CD14-positive monocyte (primary cell): Measurements from ENCODE around the gene ACSF2. TPM values are rescaled to one million over a fixed set of nuclear protein-coding genes. Genes with fewer than 3 reads are reported as not detected.
"Not testable (repeated sequence)": the region's sequence is repeated elsewhere in the genome, so short reads cannot be mapped to it uniquely, and the experiment has no call there.

ENCODE experiments used
- DNase-seq, 3 donors: peaks; one replicate each; pipeline ENCODE4 v3.0.0-alpha.2; 2011 to 2022
- H2AFZ ChIP-seq: 2 replicates; pipeline ENCODE4 v1.6.0; 2012; ENCODE audit warnings: mild to moderate bottlenecking, low read depth, low read length, inconsistent platforms; ENCODE audit not compliant: insufficient read depth, poor library complexity, severe bottlenecking
- H3K27ac ChIP-seq, 2 donors: 1 replicate in 1 of 2; 2 replicates in 1 of 2; pipeline ENCODE4 v1.5.1; 2012 to 2013; ENCODE audit warnings: low read length in 2 of 2, control low read depth in 1 of 2, inconsistent platforms in 1 of 2, low read depth in 1 of 2, mild to moderate bottlenecking in 1 of 2
- H3K27me3 ChIP-seq, 2 donors: one replicate each; pipeline versions ENCODE4 v1.6.0 to v1.6.1; 2011 to 2013; ENCODE audit warnings: low read length in 2 of 2; ENCODE audit not compliant: control insufficient read depth in 2 of 2, insufficient read depth in 2 of 2
- H3K36me3 ChIP-seq, 2 donors: replicated peaks in 1 of 2; 1 replicate in 1 of 2; 2 replicates in 1 of 2; pipeline versions ENCODE4 v1.5.1 to v1.6.1; 2012 to 2013; ENCODE audit warnings: low read length in 2 of 2, control low read depth in 1 of 2, inconsistent platforms in 1 of 2, mild to moderate bottlenecking in 1 of 2; ENCODE audit not compliant: insufficient read depth in 2 of 2, control insufficient read depth in 1 of 2
- H3K4me1 ChIP-seq, 2 donors: 1 replicate in 1 of 2; 2 replicates in 1 of 2; pipeline versions ENCODE4 v1.5.1 to v1.6.1; 2012 to 2013; ENCODE audit warnings: low read length in 2 of 2, control low read depth in 1 of 2, inconsistent platforms in 1 of 2, mild to moderate bottlenecking in 1 of 2, moderate library complexity in 1 of 2; ENCODE audit not compliant: insufficient read depth in 2 of 2, control insufficient read depth in 1 of 2
- H3K4me2 ChIP-seq: replicated peaks from 2 replicates; pipeline ENCODE3; 2012; ENCODE audit warnings: low read length, moderate library complexity, mild to moderate bottlenecking; ENCODE audit not compliant: poor library complexity, severe bottlenecking; ENCODE audit errors: extremely low read depth
- H3K4me3 ChIP-seq, 3 experiments: fragments of 200-600 bp in 1 of 3; sonication (generic) in 1 of 3; replicated peaks in 1 of 3; 1 replicate in 2 of 3; 2 replicates in 1 of 3; pipeline ENCODE4 v1.5.1; 2011 to 2013; ENCODE audit warnings: low read length in 3 of 3, mild to moderate bottlenecking in 3 of 3, control low read depth in 2 of 3, low read depth in 2 of 3, inconsistent platforms in 1 of 3, moderate library complexity in 1 of 3
- H3K79me2 ChIP-seq: 2 replicates; pipeline ENCODE4 v1.6.0; 2012; ENCODE audit warnings: mild to moderate bottlenecking, control low read depth, inconsistent platforms, low read length, moderate library complexity; ENCODE audit not compliant: insufficient read depth
- H3K9ac ChIP-seq: 2 replicates; pipeline ENCODE4 v1.6.0; 2017; ENCODE audit warnings: low read length, mild to moderate bottlenecking; ENCODE audit not compliant: insufficient read depth, poor library complexity, severe bottlenecking
- H3K9me3 ChIP-seq, 2 donors: replicated peaks in 1 of 2; 1 replicate in 1 of 2; 2 replicates in 1 of 2; pipeline versions ENCODE4 v1.5.1 to v1.6.1; 2012 to 2013; ENCODE audit warnings: low read length in 2 of 2, control low read depth in 1 of 2; ENCODE audit not compliant: control insufficient read depth in 1 of 2, insufficient read depth in 1 of 2
- H4K20me1 ChIP-seq: 2 replicates; pipeline ENCODE4 v1.6.0; 2012; ENCODE audit warnings: mild to moderate bottlenecking, low read length, control low read depth, moderate library complexity; ENCODE audit not compliant: insufficient read depth
- H3K27ac Mint-ChIP-seq, 7 donors: one replicate each; pipeline ENCODE4 v1.8.0; 2020; ENCODE audit warnings: mild to moderate bottlenecking in 7 of 7, mixed read lengths in 7 of 7, moderate library complexity in 6 of 7, inconsistent platforms in 2 of 7
- H3K27me3 Mint-ChIP-seq, 3 donors: one replicate each; pipeline ENCODE4 v1.8.0; 2021 to 2022; ENCODE audit warnings: low read depth in 3 of 3, mild to moderate bottlenecking in 3 of 3, mixed read lengths in 3 of 3, moderate library complexity in 3 of 3, inconsistent platforms in 1 of 3
- H3K36me3 Mint-ChIP-seq, 2 donors: one replicate each; pipeline ENCODE4 v1.8.0; 2020; ENCODE audit warnings: mixed read lengths in 2 of 2, inconsistent platforms in 1 of 2, mild to moderate bottlenecking in 1 of 2
- H3K4me1 Mint-ChIP-seq: one replicate; pipeline ENCODE4 v1.8.0; 2020; ENCODE audit warnings: mild to moderate bottlenecking, mixed read lengths
- H3K4me3 Mint-ChIP-seq, 2 donors: one replicate each; pipeline ENCODE4 v1.8.0; 2020; ENCODE audit warnings: mild to moderate bottlenecking in 2 of 2, mixed read lengths in 2 of 2, moderate library complexity in 1 of 2
- H3K9me3 Mint-ChIP-seq, 7 donors: one replicate each; pipeline ENCODE4 v1.8.0; 2020 to 2022; ENCODE audit warnings: mixed read lengths in 7 of 7, mild to moderate bottlenecking in 6 of 7, moderate library complexity in 6 of 7, inconsistent platforms in 2 of 7
- WGBS: methylation state at CpG from one replicate; pipeline ENCODE4 v1.1.5; 2013; ENCODE audit warnings: missing lambda C conversion rate; ENCODE audit not compliant: insufficient coverage; 5-methylcytosine and 5-hydroxymethylcytosine counted together
- intact Hi-C, 2 donors: fragments of 100-400 bp; cut with micrococcal nuclease; formaldehyde crosslinking; loops; one replicate each; pipeline versions ENCODE4 v1.15.0 to v1.15.1; 2023
- polyA plus RNA-seq, 3 donors: library from polyadenylated mRNA; depleted of rRNA in 1 of 3; unstranded in 2 of 3; stranded (reverse) in 1 of 3; fragments of 300-500 nt in 2 of 3; fragments of >200 nt in 1 of 3; fragmentation: Illumina TruSeq in 2 of 3; gene quantifications; 1 replicate in 2 of 3; 2 replicates in 1 of 3; pipeline ENCODE4 v1.2.3, GENCODE V29; 2012 to 2021
- TF ChIP-seq, protein P1 (sequence below): fragments of 200-600 bp; IDR thresholded peaks from one replicate; pipeline ENCODE4 v1.8.0; 2022; ENCODE audit warnings: antibody characterized with exemption, mild to moderate bottlenecking

The ACSF2 gene
- polyA plus RNA-seq, 3 donors = 2.8 to 24.4 (median 5.5) TPM

DNA sequence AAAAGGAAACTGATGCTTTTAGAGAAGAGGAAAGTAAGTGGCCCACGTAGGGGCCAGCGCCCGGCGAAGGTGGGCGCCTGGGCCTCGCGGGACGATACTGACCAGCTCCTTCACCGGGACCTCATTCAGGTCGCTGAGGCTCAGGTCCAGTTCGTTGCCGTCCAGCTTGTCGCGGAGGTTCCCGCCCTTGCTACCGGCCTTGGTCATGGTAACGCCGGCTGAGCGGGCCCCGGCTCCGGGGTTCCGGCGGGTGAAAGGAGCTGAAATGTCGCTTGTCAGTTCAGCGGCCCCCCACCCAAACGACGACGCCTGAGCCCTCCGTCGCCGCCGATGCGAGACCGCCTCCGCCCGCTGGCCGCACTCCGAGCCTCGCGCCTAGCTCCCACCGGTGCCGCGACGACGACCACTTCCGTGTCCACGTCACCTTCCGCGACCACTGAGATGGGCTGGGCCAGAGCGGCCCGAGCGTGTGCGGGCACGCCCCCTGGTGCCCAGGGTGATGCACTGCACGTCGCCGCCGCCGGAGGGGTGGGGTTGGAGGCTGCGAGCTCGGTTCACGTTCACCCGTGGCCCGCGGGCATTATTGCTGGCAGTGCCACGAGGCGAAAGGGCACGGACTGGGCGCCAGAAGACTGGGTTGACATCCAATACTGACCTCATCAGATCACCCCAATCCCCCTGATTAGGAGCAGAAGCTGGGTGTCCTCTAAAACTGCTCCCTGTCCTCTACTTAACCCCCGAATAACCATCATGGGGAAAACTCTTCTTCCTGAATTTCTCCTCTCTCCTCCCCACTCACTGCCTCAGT, 28.7 kb upstream of the ACSF2 start, which contains the start of gene LRRC59:
LRRC59 (minus strand) TSS at position 413 of the 808 bp plus-strand sequence; CDS start at position 207, 206 bp downstream.
- H3K4me3 Mint-ChIP-seq = peak within 1 kb of the TSS; percentile 86 to 89
- peak within 1 kb of the TSS; percentile 93 to 99 (median 95) for H3K4me3 ChIP-seq
- under 1% methylated on average over 67 of the region's 70 CpGs for WGBS
- H3K9me3 Mint-ChIP-seq = peaks cover 0 to 8% (median 3%) of the 10 kb centered on the region in 7 donors
- peaks cover 30 to 33% of the 10 kb centered on the region in 2 donors for H3K36me3 Mint-ChIP-seq
- H4K20me1 ChIP-seq = peaks cover 45% of the 10 kb centered on the region
- peaks cover 45% of the 10 kb centered on the region for H3K79me2 ChIP-seq
- no peaks in the 10 kb centered on the region for H3K27me3 ChIP-seq
- H3K36me3 ChIP-seq = peaks cover 28 to 29% of the 10 kb centered on the region in 2 donors
- H2AFZ ChIP-seq = peak within 1 kb of the TSS; percentile 81
- peaks cover 25 to 29% of the 10 kb centered on the region in 2 donors for H3K4me1 ChIP-seq
- intact Hi-C loops = loop anchor here in 1 of 2 donors (2.0 kb wide), 1 partner anchor 25 kb away; the partner anchor contains the start of genes EME1 and MRPL27
- TF ChIP-seq, protein P1, sequence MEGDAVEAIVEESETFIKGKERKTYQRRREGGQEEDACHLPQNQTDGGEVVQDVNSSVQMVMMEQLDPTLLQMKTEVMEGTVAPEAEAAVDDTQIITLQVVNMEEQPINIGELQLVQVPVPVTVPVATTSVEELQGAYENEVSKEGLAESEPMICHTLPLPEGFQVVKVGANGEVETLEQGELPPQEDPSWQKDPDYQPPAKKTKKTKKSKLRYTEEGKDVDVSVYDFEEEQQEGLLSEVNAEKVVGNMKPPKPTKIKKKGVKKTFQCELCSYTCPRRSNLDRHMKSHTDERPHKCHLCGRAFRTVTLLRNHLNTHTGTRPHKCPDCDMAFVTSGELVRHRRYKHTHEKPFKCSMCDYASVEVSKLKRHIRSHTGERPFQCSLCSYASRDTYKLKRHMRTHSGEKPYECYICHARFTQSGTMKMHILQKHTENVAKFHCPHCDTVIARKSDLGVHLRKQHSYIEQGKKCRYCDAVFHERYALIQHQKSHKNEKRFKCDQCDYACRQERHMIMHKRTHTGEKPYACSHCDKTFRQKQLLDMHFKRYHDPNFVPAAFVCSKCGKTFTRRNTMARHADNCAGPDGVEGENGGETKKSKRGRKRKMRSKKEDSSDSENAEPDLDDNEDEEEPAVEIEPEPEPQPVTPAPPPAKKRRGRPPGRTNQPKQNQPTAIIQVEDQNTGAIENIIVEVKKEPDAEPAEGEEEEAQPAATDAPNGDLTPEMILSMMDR = peak; percentile 99
- H3K9me3 ChIP-seq = no peaks in the 10 kb centered on the region
- H3K27ac Mint-ChIP-seq = peak within 1 kb of the TSS; percentile 84 to 94 (median 90)
- H3K4me1 Mint-ChIP-seq = peaks cover 28% of the 10 kb centered on the region
- peak; percentile 72 to 87 (median 87) for DNase-seq
- peak within 1 kb of the TSS; percentile 80 to 96 for H3K27ac ChIP-seq
- H3K4me2 ChIP-seq = peak within 1 kb of the TSS; percentile 96
- H3K27me3 Mint-ChIP-seq = peaks cover 0 to 6% (median 2%) of the 10 kb centered on the region in 3 donors
- H3K9ac ChIP-seq = peak within 1 kb of the TSS; percentile 93

DNA sequence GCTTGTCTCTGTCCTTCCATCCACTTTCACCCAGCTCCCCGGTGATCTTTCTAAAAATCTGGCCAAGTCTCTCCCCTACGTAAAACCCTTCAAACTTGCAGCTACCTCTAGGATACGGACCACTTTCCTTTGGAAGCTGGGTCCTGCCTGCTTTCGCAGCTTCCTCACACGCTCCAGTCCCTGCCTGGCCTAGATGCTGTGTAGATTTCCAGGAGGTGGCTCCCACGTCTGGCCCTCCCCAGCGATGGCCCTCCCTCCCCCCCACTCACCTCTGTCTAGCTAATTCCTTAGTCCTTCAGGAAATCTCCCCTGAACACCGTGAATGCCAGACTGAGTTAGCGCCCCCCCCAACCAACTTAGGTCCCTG, 28.1 kb upstream of the ACSF2 start:
- intact Hi-C loops = loop anchor here in 1 of 2 donors (2.0 kb wide), 1 partner anchor 25 kb away; the partner anchor contains the start of genes EME1 and MRPL27
- Histone ChIP-seq H3K79me2 (peaks cover 45% of the 10 kb centered on the region), H3K9me3 (no peaks in the 10 kb centered on the region), H3K4me1 (peaks cover 25 to 29% of the 10 kb centered on the region in 2 donors), H4K20me1 (peaks cover 39% of the 10 kb centered on the region), H3K27ac (no peak overlapping the region), H3K27me3 (no peaks in the 10 kb centered on the region), H2AFZ (peak overlapping the region; percentile 81), H3K4me2 (peak overlapping the region; percentile 96), H3K36me3 (peaks cover 22 to 23% of the 10 kb centered on the region in 2 donors), H3K9ac (peak overlapping the region; percentile 93), H3K4me3 (peak overlapping the region in 2 of 3 experiments; percentile 95 to 99)
- Mint-ChIP-seq H3K4me1 (peaks cover 28% of the 10 kb centered on the region), H3K27me3 (peaks cover 0 to 6% (median 2%) of the 10 kb centered on the region in 3 donors), H3K27ac (peak overlapping the region in 5 of 7 donors; percentile 28 to 94 (median 84)), H3K36me3 (peaks cover 24 to 27% of the 10 kb centered on the region in 2 donors), H3K4me3 (peak overlapping the region; percentile 86 to 89), H3K9me3 (peaks cover 0 to 8% (median 3%) of the 10 kb centered on the region in 7 donors)
- TF ChIP-seq, protein P1 = no peak
- WGBS = 71% methylated on average over 6 of the region's 9 CpGs
- DNase-seq = no peak

DNA sequence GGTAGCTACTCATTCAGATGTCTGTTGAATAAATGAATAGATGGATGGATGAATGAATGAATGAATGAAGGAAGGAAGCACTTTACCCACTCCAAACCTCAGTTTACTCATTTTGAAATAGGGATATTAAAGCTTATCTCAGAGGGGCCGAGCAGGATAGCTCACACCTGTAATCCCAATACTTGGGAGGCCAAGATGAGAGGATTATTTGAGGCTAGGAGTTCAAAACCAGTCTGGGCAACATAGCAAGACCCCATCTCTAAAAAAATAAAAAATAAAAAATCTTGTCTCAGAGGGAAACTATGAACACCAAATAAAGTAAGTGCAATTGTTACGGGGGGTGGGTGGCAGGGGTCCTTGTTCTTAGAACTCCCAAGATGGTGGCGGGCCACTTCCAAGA, 27.3 kb upstream of the ACSF2 start:
- 100% methylated on average over 1 of the region's 3 CpGs for WGBS
- H3K27me3 Mint-ChIP-seq, H3K27ac ChIP-seq, H2AFZ ChIP-seq, H3K9me3 ChIP-seq, intact Hi-C loops, H3K27me3 ChIP-seq, H3K4me3 Mint-ChIP-seq, H3K9me3 Mint-ChIP-seq, H3K4me2 ChIP-seq, DNase-seq, H3K9ac ChIP-seq, H3K4me3 ChIP-seq: not testable (repeated sequence)
- Histone ChIP-seq H4K20me1 (peaks cover 32% of the 10 kb centered on the region), H3K4me1 (peaks cover 25 to 29% of the 10 kb centered on the region in 2 donors), H3K79me2 (peaks cover 37% of the 10 kb centered on the region), H3K36me3 (peaks cover 14 to 15% of the 10 kb centered on the region in 2 donors)
- Mint-ChIP-seq H3K36me3 (peaks cover 16 to 20% of the 10 kb centered on the region in 2 donors), H3K4me1 (peaks cover 26% of the 10 kb centered on the region), H3K27ac (peak overlapping the region in 1 of 7 donors; percentile 11)
